ENCODE results near the gene MAN1A1. TPM values are rescaled to one million over a fixed set of nuclear protein-coding genes. Genes with fewer than 3 reads are reported as not detected.

Gene MAN1A1
- total and polyA plus RNA-seq, 2 experiments from 2014 or later = 2.0 to 8.7 TPM

DNA sequence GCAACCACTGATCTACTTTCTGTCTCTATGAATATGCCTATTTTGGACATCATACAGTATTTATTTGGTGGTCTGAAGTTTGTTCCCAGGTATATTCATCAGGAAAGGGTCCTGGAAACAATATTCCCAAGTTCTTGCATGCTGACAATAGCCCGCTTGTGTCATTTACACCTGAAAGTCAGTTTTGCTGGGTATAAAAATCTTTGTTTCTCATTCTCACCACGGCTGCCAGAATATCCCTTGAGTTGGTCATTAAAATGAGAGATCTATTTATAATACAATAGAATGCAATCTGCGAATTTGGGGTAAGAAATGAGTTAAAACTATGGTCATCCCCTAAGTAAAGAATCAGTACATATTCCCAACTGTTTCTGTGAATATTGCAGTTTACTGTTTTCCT is 79.0 kb downstream of the MAN1A1 start:
- no peak overlapping the region for H3K27ac ChIP-seq (ENCODE audit: low read depth)
- H3K27me3 ChIP-seq (ENCODE audit: insufficient read depth) = no peaks in the 10 kb centered on the region
- H3K9me2 ChIP-seq (ENCODE audit: insufficient read depth) = no peaks in the 10 kb centered on the region
- H3F3A ChIP-seq (replicated peaks; ENCODE audit: low read depth) = no peaks in the 10 kb centered on the region
- H3K4me3 ChIP-seq = no peak overlapping the region
- H3K4me2 ChIP-seq = no peak overlapping the region
- no peaks in the 10 kb centered on the region for H3K79me2 ChIP-seq (replicated peaks; ENCODE audit: insufficient read depth)
- TF ChIP-seq, protein P1, sequence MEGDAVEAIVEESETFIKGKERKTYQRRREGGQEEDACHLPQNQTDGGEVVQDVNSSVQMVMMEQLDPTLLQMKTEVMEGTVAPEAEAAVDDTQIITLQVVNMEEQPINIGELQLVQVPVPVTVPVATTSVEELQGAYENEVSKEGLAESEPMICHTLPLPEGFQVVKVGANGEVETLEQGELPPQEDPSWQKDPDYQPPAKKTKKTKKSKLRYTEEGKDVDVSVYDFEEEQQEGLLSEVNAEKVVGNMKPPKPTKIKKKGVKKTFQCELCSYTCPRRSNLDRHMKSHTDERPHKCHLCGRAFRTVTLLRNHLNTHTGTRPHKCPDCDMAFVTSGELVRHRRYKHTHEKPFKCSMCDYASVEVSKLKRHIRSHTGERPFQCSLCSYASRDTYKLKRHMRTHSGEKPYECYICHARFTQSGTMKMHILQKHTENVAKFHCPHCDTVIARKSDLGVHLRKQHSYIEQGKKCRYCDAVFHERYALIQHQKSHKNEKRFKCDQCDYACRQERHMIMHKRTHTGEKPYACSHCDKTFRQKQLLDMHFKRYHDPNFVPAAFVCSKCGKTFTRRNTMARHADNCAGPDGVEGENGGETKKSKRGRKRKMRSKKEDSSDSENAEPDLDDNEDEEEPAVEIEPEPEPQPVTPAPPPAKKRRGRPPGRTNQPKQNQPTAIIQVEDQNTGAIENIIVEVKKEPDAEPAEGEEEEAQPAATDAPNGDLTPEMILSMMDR (conservative IDR thresholded peaks at IDR 0.05; ENCODE audit: low read depth in 2 of 2) = no peak
- TF ChIP-seq, protein P2, sequence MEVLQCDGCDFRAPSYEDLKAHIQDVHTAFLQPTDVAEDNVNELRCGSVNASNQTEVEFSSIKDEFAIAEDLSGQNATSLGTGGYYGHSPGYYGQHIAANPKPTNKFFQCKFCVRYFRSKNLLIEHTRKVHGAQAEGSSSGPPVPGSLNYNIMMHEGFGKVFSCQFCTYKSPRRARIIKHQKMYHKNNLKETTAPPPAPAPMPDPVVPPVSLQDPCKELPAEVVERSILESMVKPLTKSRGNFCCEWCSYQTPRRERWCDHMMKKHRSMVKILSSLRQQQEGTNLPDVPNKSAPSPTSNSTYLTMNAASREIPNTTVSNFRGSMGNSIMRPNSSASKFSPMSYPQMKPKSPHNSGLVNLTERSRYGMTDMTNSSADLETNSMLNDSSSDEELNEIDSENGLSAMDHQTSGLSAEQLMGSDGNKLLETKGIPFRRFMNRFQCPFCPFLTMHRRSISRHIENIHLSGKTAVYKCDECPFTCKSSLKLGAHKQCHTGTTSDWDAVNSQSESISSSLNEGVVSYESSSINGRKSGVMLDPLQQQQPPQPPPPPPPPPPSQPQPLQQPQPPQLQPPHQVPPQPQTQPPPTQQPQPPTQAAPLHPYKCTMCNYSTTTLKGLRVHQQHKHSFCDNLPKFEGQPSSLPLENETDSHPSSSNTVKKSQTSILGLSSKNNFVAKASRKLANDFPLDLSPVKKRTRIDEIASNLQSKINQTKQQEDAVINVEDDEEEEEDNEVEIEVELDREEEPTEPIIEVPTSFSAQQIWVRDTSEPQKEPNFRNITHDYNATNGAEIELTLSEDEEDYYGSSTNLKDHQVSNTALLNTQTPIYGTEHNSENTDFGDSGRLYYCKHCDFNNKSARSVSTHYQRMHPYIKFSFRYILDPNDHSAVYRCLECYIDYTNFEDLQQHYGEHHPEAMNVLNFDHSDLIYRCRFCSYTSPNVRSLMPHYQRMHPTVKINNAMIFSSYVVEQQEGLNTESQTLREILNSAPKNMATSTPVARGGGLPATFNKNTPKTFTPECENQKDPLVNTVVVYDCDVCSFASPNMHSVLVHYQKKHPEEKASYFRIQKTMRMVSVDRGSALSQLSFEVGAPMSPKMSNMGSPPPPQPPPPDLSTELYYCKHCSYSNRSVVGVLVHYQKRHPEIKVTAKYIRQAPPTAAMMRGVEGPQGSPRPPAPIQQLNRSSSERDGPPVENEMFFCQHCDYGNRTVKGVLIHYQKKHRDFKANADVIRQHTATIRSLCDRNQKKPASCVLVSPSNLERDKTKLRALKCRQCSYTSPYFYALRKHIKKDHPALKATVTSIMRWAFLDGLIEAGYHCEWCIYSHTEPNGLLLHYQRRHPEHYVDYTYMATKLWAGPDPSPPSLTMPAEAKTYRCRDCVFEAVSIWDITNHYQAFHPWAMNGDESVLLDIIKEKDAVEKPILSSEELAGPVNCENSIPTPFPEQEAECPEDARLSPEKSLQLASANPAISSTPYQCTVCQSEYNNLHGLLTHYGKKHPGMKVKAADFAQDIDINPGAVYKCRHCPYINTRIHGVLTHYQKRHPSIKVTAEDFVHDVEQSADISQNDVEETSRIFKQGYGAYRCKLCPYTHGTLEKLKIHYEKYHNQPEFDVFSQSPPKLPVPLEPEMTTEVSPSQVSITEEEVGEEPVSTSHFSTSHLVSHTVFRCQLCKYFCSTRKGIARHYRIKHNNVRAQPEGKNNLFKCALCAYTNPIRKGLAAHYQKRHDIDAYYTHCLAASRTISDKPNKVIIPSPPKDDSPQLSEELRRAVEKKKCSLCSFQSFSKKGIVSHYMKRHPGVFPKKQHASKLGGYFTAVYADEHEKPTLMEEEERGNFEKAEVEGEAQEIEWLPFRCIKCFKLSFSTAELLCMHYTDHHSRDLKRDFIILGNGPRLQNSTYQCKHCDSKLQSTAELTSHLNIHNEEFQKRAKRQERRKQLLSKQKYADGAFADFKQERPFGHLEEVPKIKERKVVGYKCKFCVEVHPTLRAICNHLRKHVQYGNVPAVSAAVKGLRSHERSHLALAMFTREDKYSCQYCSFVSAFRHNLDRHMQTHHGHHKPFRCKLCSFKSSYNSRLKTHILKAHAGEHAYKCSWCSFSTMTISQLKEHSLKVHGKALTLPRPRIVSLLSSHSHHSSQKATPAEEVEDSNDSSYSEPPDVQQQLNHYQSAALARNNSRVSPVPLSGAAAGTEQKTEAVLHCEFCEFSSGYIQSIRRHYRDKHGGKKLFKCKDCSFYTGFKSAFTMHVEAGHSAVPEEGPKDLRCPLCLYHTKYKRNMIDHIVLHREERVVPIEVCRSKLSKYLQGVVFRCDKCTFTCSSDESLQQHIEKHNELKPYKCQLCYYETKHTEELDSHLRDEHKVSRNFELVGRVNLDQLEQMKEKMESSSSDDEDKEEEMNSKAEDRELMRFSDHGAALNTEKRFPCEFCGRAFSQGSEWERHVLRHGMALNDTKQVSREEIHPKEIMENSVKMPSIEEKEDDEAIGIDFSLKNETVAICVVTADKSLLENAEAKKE (CRISPR knock-in tag; IDR thresholded peaks at IDR 0.05) = no peak
- TF ChIP-seq EZH2 (IDR thresholded peaks at IDR 0.05; ENCODE audit: low read depth, unreplicated experiment) = no peak
- TF ChIP-seq, protein P3, sequence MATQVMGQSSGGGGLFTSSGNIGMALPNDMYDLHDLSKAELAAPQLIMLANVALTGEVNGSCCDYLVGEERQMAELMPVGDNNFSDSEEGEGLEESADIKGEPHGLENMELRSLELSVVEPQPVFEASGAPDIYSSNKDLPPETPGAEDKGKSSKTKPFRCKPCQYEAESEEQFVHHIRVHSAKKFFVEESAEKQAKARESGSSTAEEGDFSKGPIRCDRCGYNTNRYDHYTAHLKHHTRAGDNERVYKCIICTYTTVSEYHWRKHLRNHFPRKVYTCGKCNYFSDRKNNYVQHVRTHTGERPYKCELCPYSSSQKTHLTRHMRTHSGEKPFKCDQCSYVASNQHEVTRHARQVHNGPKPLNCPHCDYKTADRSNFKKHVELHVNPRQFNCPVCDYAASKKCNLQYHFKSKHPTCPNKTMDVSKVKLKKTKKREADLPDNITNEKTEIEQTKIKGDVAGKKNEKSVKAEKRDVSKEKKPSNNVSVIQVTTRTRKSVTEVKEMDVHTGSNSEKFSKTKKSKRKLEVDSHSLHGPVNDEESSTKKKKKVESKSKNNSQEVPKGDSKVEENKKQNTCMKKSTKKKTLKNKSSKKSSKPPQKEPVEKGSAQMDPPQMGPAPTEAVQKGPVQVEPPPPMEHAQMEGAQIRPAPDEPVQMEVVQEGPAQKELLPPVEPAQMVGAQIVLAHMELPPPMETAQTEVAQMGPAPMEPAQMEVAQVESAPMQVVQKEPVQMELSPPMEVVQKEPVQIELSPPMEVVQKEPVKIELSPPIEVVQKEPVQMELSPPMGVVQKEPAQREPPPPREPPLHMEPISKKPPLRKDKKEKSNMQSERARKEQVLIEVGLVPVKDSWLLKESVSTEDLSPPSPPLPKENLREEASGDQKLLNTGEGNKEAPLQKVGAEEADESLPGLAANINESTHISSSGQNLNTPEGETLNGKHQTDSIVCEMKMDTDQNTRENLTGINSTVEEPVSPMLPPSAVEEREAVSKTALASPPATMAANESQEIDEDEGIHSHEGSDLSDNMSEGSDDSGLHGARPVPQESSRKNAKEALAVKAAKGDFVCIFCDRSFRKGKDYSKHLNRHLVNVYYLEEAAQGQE (IDR thresholded peaks at IDR 0.05; ENCODE audit: unreplicated experiment) = no peak
- TF ChIP-seq STAT1 (IDR thresholded peaks at IDR 0.05; ENCODE audit: unreplicated experiment) = no peak
- TF ChIP-seq POLR2AphosphoS5 (IDR thresholded peaks at IDR 0.05; ENCODE audit: low read depth) = no peak
- no peak for TF ChIP-seq EZH2phosphoT487 (IDR thresholded peaks at IDR 0.05; ENCODE audit: unreplicated experiment)
- no peak for TF ChIP-seq ZNF331 (CRISPR knock-in tag; IDR thresholded peaks at IDR 0.05; ENCODE audit: low read depth)
- TF ChIP-seq CREB1 (CRISPR knock-in tag; IDR thresholded peaks at IDR 0.05; ENCODE audit: low read depth) = no peak
- H4K20me1 ChIP-seq (replicated peaks; ENCODE audit: insufficient read depth) = no peaks in the 10 kb centered on the region
- no peak overlapping the region for H2AFZ ChIP-seq
- DNase-seq (ENCODE audit: low spot score) (no peak), ATAC-seq (no peak)
- Mint-ChIP-seq H3K4me3 (no peak overlapping the region), H3K27ac (no peak overlapping the region), H3K9me3 (peaks cover 7% of the 10 kb centered on the region), H3K36me3 (ENCODE audit: low read depth) (peaks cover 13% of the 10 kb centered on the region; the same call in 2 of the 3 replicates), H3K4me1 (no peaks in the 10 kb centered on the region), H3K27me3 (ENCODE audit: insufficient read depth, low read depth, poor library complexity) (no peaks in the 10 kb centered on the region)
- no peaks in the 10 kb centered on the region for H3K36me3 ChIP-seq (ENCODE audit: insufficient read depth)
- H3K4me1 ChIP-seq (ENCODE audit: insufficient read depth) = no peaks in the 10 kb centered on the region
